ENCODE measurements around the gene FBRSL1.

FBRSL1 gene

GRCh38 chr12:132497514-132498405 is 7.8 kb downstream of the FBRSL1 start:
- no peak for DNase-seq (ENCODE audit: low read depth, low spot score)
- TF ChIP-seq, protein P1, sequence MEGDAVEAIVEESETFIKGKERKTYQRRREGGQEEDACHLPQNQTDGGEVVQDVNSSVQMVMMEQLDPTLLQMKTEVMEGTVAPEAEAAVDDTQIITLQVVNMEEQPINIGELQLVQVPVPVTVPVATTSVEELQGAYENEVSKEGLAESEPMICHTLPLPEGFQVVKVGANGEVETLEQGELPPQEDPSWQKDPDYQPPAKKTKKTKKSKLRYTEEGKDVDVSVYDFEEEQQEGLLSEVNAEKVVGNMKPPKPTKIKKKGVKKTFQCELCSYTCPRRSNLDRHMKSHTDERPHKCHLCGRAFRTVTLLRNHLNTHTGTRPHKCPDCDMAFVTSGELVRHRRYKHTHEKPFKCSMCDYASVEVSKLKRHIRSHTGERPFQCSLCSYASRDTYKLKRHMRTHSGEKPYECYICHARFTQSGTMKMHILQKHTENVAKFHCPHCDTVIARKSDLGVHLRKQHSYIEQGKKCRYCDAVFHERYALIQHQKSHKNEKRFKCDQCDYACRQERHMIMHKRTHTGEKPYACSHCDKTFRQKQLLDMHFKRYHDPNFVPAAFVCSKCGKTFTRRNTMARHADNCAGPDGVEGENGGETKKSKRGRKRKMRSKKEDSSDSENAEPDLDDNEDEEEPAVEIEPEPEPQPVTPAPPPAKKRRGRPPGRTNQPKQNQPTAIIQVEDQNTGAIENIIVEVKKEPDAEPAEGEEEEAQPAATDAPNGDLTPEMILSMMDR (IDR thresholded peaks at IDR 0.05; ENCODE audit: insufficient read depth, low read length, missing control alignments) = no peak
- CTCF ChIA-PET = interaction anchor here (1.2 to 1.3 kb wide), 2 partner anchors 26 to 84 kb away, joined by 3 to 4 read pairs; no protein-coding TSS in a partner anchor
- no peak overlapping the region for H3K4me3 ChIP-seq (ENCODE audit: low read depth, low read length)
- POLR2A ChIA-PET = no interaction called here

GRCh38 chr12:132498931-132499330 is 9.0 kb downstream of the FBRSL1 start:
- ChIA-PET CTCF (interaction anchor here (1.2 kb wide), 1 partner anchor 85 kb away, joined by 3 read pairs; no protein-coding TSS in a partner anchor), POLR2A (no interaction called here)

GRCh38 chr12:132500142-132500855 is 10.3 kb downstream of the FBRSL1 start:
- no peak for DNase-seq (ENCODE audit: low read depth, low spot score)
- TF ChIP-seq, protein P1 (IDR thresholded peaks at IDR 0.05; ENCODE audit: insufficient read depth, low read length, missing control alignments) = no peak
- H3K4me3 ChIP-seq (ENCODE audit: low read depth, low read length) = no peak overlapping the region
- POLR2A ChIA-PET = no interaction called here
- CTCF ChIA-PET = no interaction called here

More at GRCh38 chr12:132498931-132499330, 9.0 kb downstream of the FBRSL1 start:
- no peak overlapping the region for H3K4me3 ChIP-seq (ENCODE audit: low read depth, low read length)
- no peak for DNase-seq (ENCODE audit: low read depth, low spot score)
- TF ChIP-seq, protein P1 (IDR thresholded peaks at IDR 0.05; ENCODE audit: insufficient read depth, low read length, missing control alignments) = no peak

- H3K4me3 ChIP-seq (ENCODE audit: low read depth, low read length) = no peak overlapping the region
- POLR2A ChIA-PET = no interaction called here
- no peak for DNase-seq (ENCODE audit: low read depth, low spot score)
- TF ChIP-seq, protein P1 (IDR thresholded peaks at IDR 0.05; ENCODE audit: insufficient read depth, low read length, missing control alignments) = no peak
- CTCF ChIA-PET = no interaction called here
Measured at GRCh38 chr12:132500856-132501180, 10.9 kb downstream of the FBRSL1 start.

GRCh38 chr12:132501204-132501940 is 11.4 kb downstream of the FBRSL1 start:
- TF ChIP-seq, protein P1 (IDR thresholded peaks at IDR 0.05; ENCODE audit: insufficient read depth, low read length, missing control alignments) = no peak
- ChIA-PET CTCF (no interaction called here), POLR2A (no interaction called here)

More at GRCh38 chr12:132501204-132501940, 11.4 kb downstream of the FBRSL1 start:
- H3K4me3 ChIP-seq (ENCODE audit: low read depth, low read length) = no peak overlapping the region
- DNase-seq (ENCODE audit: low read depth, low spot score) = no peak

Measured in AG04449 (cell line).